ENCODE results near the gene CLEC1B. TPM values are rescaled to one million over a fixed set of nuclear protein-coding genes. Genes with fewer than 3 reads are reported as not detected.
"Not testable (repeated sequence)": the region's sequence is repeated elsewhere in the genome, so short reads cannot be mapped to it uniquely, and the experiment has no call there.

The CLEC1B gene
- total and polyA plus RNA-seq, 2 experiments from 2014 or later: not detected

GRCh38 chr12:9975614-9976013 is 23.3 kb downstream of the CLEC1B start:
- no peak overlapping the region for H3K4me2 ChIP-seq (ENCODE audit: unreplicated experiment)
- H3F3A ChIP-seq (ENCODE audit: insufficient read depth): no peaks in the 10 kb centered on the region
- 29 to 41% methylated on average over 2 of the region's 2 CpGs for WGBS, 2 experiments (ENCODE audit: low coverage in 1 of 2, low lambda C conversion rate in 2 of 2, missing lambda C conversion rate in 2 of 2)
- no peaks in the 10 kb centered on the region for H3K9me2 ChIP-seq (ENCODE audit: insufficient read depth)
- H3K27me3 ChIP-seq (replicated peaks; ENCODE audit: insufficient read depth): peaks cover 3% of the 10 kb centered on the region; the same call in 1 of the 2 replicates
- no peak overlapping the region for H3K27ac ChIP-seq
- no peaks in the 10 kb centered on the region for H3K9me3 ChIP-seq (ENCODE audit: low read depth)
- H3K9ac ChIP-seq: no peak overlapping the region
- H3K4me3 ChIP-seq: no peak overlapping the region
- DNase-seq: no peak
- no peaks in the 10 kb centered on the region for H4K20me1 ChIP-seq (ENCODE audit: insufficient read depth)
- H2AFZ ChIP-seq: no peak overlapping the region
- H3K36me3 ChIP-seq (ENCODE audit: low read depth): no peaks in the 10 kb centered on the region
- no peak for TF ChIP-seq EZH2 (IDR thresholded peaks at IDR 0.05; ENCODE audit: insufficient read depth, poor library complexity, severe bottlenecking)
- no peaks in the 10 kb centered on the region for H3K79me2 ChIP-seq (ENCODE audit: insufficient read depth)
- no peaks in the 10 kb centered on the region for H3K4me1 ChIP-seq (ENCODE audit: insufficient read depth)
- in situ Hi-C loops (cut with MboI): no loop called here

- H3K9ac ChIP-seq; in situ Hi-C loops (cut with MboI); H4K20me1 ChIP-seq (ENCODE audit: insufficient read depth); H3F3A ChIP-seq (ENCODE audit: insufficient read depth); DNase-seq; H3K4me3 ChIP-seq; H2AFZ ChIP-seq; H3K27ac ChIP-seq; H3K9me3 ChIP-seq (ENCODE audit: low read depth); H3K9me2 ChIP-seq (ENCODE audit: insufficient read depth); H3K4me2 ChIP-seq (ENCODE audit: unreplicated experiment); H3K4me1 ChIP-seq (ENCODE audit: insufficient read depth); H3K79me2 ChIP-seq (ENCODE audit: insufficient read depth); H3K27me3 ChIP-seq (replicated peaks; ENCODE audit: insufficient read depth); H3K36me3 ChIP-seq (ENCODE audit: low read depth): not testable (repeated sequence)
- WGBS, 2 experiments (ENCODE audit: low coverage in 1 of 2, low lambda C conversion rate in 2 of 2, missing lambda C conversion rate in 2 of 2): 31 to 42% methylated on average over 2 of the region's 2 CpGs
These were observed 24.2 kb downstream of the CLEC1B start for GRCh38 chr12:9974731-9975130.

- no peaks in the 10 kb centered on the region for H3K36me3 ChIP-seq (ENCODE audit: low read depth)
- H4K20me1 ChIP-seq (ENCODE audit: insufficient read depth): no peaks in the 10 kb centered on the region
- no peak overlapping the region for H3K9ac ChIP-seq
- H3K9me2 ChIP-seq (ENCODE audit: insufficient read depth): no peaks in the 10 kb centered on the region
- no peak overlapping the region for H2AFZ ChIP-seq
- WGBS, 2 experiments (ENCODE audit: low coverage in 1 of 2, low lambda C conversion rate in 2 of 2, missing lambda C conversion rate in 2 of 2): 28 to 31% methylated on average over 1 of the region's 1 CpG
- H3K27ac ChIP-seq: no peak overlapping the region
- H3F3A ChIP-seq (ENCODE audit: insufficient read depth): no peaks in the 10 kb centered on the region
- H3K4me3 ChIP-seq: no peak overlapping the region
- H3K4me2 ChIP-seq (ENCODE audit: unreplicated experiment): no peak overlapping the region
- DNase-seq: no peak
- no peak for TF ChIP-seq EZH2phosphoT487 (IDR thresholded peaks at IDR 0.05; ENCODE audit: insufficient read depth, low read depth)
- TF ChIP-seq EZH2 (IDR thresholded peaks at IDR 0.05; ENCODE audit: insufficient read depth, poor library complexity, severe bottlenecking): no peak
- in situ Hi-C loops (cut with MboI): no loop called here
- no peaks in the 10 kb centered on the region for H3K9me3 ChIP-seq (ENCODE audit: low read depth)
- H3K4me1 ChIP-seq (ENCODE audit: insufficient read depth): no peaks in the 10 kb centered on the region
- H3K27me3 ChIP-seq (replicated peaks; ENCODE audit: insufficient read depth): no peaks in the 10 kb centered on the region
- H3K79me2 ChIP-seq (ENCODE audit: insufficient read depth): no peaks in the 10 kb centered on the region
These were observed 25.0 kb downstream of the CLEC1B start for GRCh38 chr12:9973949-9974348.

GRCh38 chr12:9971181-9971580 is 27.7 kb downstream of the CLEC1B start, which contains the start of gene CLEC12A:
Gene CLEC12A, plus strand, starts transcription at chr12:9971409. Its CDS starts 188 bp downstream, at chr12:9971597.
- H3K9me3 ChIP-seq (ENCODE audit: low read depth): no peaks in the 10 kb centered on the region
- H3K27me3 ChIP-seq (replicated peaks; ENCODE audit: insufficient read depth): no peaks in the 10 kb centered on the region
- no peak within 1 kb of the TSS for H2AFZ ChIP-seq
- no peak within 1 kb of the TSS for H3K27ac ChIP-seq
- no peaks in the 10 kb centered on the region for H3K36me3 ChIP-seq (ENCODE audit: low read depth)
- H3K4me2 ChIP-seq (ENCODE audit: unreplicated experiment): no peak within 1 kb of the TSS
- H4K20me1 ChIP-seq (ENCODE audit: insufficient read depth): no peaks in the 10 kb centered on the region
- H3K9ac ChIP-seq: no peak within 1 kb of the TSS
- TF ChIP-seq EZH2phosphoT487 (IDR thresholded peaks at IDR 0.05; ENCODE audit: insufficient read depth, low read depth) (no peak), EZH2 (IDR thresholded peaks at IDR 0.05; ENCODE audit: insufficient read depth, poor library complexity, severe bottlenecking) (no peak)
- no peak within 1 kb of the TSS for H3K4me3 ChIP-seq
- no peak for DNase-seq
- no peaks in the 10 kb centered on the region for H3K4me1 ChIP-seq (ENCODE audit: insufficient read depth)
- WGBS, 2 experiments (ENCODE audit: low coverage in 1 of 2, low lambda C conversion rate in 2 of 2, missing lambda C conversion rate in 2 of 2): 0 to 6% methylated on average over 1 of the region's 1 CpG
- no peaks in the 10 kb centered on the region for H3F3A ChIP-seq (ENCODE audit: insufficient read depth)
- in situ Hi-C loops (cut with MboI): no loop called here
- H3K79me2 ChIP-seq (ENCODE audit: insufficient read depth): no peaks in the 10 kb centered on the region
- H3K9me2 ChIP-seq (ENCODE audit: insufficient read depth): no peaks in the 10 kb centered on the region

GRCh38 chr12:9969673-9970072 is 29.2 kb downstream of the CLEC1B start:
- Histone ChIP-seq H3F3A (ENCODE audit: insufficient read depth) (no peaks in the 10 kb centered on the region), H3K4me1 (ENCODE audit: insufficient read depth) (no peaks in the 10 kb centered on the region), H3K79me2 (ENCODE audit: insufficient read depth) (no peaks in the 10 kb centered on the region), H4K20me1 (ENCODE audit: insufficient read depth) (no peaks in the 10 kb centered on the region), H2AFZ (no peak overlapping the region), H3K4me3 (no peak overlapping the region), H3K9me3 (ENCODE audit: low read depth) (no peaks in the 10 kb centered on the region), H3K9ac (no peak overlapping the region), H3K36me3 (ENCODE audit: low read depth) (no peaks in the 10 kb centered on the region), H3K9me2 (ENCODE audit: insufficient read depth) (no peaks in the 10 kb centered on the region), H3K4me2 (ENCODE audit: unreplicated experiment) (no peak overlapping the region), H3K27me3 (replicated peaks; ENCODE audit: insufficient read depth) (no peaks in the 10 kb centered on the region), H3K27ac (no peak overlapping the region)
- in situ Hi-C loops (cut with MboI): no loop called here
- WGBS, 2 experiments (ENCODE audit: low coverage in 1 of 2, low lambda C conversion rate in 2 of 2, missing lambda C conversion rate in 2 of 2): 53 to 67% methylated on average over 2 of the region's 2 CpGs
- TF ChIP-seq EZH2 (IDR thresholded peaks at IDR 0.05; ENCODE audit: insufficient read depth, poor library complexity, severe bottlenecking): no peak
- no peak for TF ChIP-seq EZH2phosphoT487 (IDR thresholded peaks at IDR 0.05; ENCODE audit: insufficient read depth, low read depth)
- no peak for DNase-seq
